Measurements from ENCODE around the gene NOX5.

The NOX5 gene

GRCh38 chr15:69107025-69107620 lies 92.6 kb downstream of the NOX5 start:
- DNase-seq: no peak

Measured in effector CD8-positive, alpha-beta T cell (primary cell).